ENCODE measurements around the gene PDE6C.

Gene PDE6C

DNA sequence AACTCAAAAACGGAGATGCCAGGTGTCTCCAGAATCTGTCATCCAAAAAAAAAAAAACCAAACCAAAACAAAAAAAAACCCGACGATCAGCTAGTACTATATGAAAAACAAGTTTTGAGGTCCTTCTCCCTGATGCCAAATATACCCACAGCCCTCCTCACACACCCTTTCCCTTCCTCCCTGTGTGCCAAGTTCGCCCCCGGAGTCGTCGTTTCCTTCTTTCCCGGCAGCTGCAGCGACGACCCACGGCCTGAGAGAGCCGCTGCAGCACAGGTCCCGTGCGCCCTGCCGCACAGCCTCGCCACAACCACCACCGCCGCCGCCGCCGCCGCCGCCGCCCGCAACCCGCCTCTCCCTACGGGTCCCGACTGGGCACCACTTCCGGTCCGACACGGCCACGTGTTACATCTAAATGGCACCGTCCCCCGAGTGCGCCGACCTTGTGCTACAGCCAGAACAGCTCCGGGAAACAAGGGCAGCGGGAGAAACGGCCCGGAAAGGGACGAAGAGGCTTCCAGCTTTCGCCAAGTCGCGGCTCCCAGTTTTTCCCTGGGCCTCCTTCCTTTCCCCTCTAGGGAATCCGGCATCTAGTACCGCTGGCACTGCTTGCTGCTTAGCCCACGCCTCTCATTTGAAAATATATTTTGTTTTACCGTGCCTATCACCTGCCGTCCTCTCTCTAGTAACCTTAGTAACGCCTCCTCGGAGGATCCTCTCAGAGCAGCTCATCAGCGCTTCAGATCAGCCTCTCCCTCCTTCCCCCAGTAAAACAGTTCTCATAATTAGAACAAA lies 90.1 kb downstream of the PDE6C start, which contains the start of gene FRA10AC1:
FRA10AC1 (minus strand) TSS at position 383 of the 792 bp plus-strand sequence. CDS start 2,486 bp downstream, outside the sequence.
- DNase-seq (ENCODE audit: low read depth) = peak; percentile 73

DNA sequence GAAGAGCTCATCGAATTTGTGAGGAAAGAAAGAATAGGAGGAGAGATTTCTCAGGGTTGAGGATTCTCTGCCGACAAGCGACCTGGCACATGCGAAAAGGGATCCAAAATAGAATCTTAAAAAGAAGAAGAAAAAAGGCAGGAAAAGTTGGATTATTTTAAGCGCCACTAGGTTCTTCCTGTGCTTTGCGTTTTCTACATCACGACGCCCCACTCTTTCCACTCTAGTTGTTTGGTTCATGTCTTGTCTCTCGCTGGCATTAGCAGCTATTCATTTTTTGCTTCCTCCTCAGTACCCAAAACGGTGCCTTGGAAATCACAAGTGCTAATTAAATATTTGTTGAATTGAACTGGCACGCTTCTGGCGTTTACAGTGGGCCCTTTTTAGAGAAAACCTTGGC lies 90.7 kb downstream of the PDE6C start:
- DNase-seq (ENCODE audit: low read depth) = no peak

DNA sequence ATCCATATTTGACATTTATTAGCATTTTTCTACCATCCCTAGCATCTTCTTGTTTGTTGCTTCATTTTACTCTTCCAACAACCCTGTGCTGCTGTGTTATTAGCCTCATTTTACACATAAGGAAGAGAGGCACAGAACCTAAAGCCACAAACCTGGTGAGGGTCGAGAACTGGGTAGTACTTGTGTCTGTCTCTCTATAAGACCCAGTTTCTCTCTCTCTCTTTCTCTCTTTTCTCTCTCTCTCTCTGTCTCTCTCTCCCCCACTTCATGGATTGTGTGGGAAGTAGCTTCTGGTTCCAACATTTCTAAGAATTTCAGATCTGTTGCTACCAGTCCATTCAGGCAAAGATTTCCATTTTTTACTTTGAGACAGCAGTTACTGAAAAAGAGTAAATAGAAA lies 91.5 kb downstream of the PDE6C start:
- no peak for DNase-seq (ENCODE audit: low read depth)

DNA sequence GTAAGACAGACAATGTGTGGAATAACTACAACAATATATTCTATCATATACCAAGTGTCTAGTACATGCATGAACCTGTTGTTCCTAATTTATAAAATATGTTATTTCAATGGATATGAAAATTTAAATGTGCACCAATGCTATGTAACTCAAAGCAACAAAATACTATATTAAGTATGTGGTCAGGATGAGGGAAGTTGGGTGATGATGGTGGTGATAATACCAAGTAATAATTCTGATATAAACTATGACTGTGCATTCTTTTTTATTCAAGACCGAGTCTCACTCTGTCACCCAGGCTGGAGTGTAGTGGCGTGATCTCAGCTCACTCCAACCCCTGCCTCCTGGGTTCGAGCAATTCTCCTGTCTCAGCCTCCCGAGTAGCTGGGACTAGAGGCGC lies 92.1 kb downstream of the PDE6C start:
- no peak for DNase-seq (ENCODE audit: low read depth)

DNA sequence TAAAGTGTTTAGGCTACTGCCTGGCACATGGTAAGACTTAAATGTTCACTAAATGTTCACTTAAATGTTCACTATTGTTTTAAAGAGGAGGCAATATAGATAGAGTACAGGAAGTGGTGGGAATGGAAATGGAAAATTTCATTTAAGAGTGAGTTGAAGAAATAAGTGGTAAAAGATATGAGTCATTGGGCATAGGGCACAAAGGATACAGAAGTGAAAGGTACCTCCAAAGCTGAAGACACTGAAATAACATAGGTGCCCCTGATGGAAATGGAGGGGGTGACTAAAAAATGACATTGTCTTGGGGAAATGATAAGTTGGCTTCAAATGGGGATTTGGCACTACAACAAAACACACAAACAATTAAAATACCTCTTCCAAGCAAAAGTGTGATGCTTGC lies 95.3 kb downstream of the PDE6C start:
- no peak for DNase-seq (ENCODE audit: low read depth)

DNA sequence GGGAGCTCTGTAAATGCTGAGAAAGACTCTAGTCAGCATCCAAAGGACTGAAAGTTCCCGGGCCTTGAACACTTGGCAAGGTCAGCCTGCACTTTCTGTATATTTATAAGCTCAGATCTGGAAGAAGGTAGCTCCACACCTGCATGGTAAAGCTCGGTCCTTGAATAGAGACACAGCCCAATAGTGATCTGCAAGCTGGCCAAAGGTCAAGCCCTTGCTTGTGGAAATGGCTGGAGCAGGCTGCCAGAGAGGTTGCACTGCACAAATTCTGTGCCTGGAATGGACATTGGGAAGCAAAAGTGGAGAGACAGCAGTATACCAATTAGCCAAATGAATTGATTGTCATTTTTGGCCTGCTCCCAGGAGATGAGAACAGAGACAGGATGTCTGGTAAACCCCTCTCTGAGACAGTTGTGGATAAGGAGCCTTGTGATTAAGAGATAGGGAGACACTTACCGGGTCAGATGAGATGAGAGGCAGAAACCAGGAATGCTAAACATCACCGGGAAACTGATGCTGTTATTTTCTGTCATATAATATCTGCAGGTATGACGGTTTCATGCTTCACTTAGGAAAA lies 98.1 kb downstream of the PDE6C start:
- DNase-seq (ENCODE audit: low read depth) = no peak

DNA sequence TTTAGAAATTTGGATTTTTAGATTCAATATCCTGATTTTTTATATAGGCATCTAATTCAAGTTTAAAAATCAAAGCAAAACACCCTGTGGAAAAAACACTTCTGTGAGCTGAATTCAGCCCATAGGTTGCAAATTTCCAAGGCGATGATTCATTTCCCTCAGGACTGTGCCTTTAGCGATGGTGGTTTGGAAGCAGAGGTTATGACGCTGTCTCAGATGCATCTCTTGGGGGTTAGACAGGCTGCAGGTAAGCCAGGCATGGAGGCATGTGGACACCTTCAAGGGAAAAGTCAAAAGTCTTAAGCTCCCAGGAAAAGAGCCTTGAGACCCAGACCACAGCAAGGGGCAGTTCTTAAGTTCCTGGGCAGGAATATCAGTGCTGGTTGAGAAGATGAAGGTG lies 99.6 kb downstream of the PDE6C start:
- DNase-seq (ENCODE audit: low read depth) = no peak

DNA sequence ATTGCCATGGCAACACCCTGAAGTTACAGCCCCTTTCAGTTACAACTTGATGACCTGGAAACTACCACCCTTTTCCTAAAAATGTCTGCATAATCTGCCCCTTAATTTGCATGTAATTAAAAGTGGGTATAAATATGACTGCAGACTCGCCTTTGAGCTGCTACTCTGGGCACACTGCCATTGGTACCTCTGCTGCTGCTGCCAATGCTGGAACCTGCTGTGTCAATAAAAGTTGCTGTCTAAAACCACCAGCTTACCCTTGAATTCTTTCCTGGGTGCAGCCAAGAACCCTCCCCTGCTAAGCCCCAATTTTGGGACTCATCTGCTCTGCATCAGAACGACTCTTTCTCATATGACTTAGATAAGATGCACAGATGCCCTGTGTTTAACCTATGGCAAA lies 100.3 kb downstream of the PDE6C start:
- DNase-seq (ENCODE audit: low read depth) = no peak

DNA sequence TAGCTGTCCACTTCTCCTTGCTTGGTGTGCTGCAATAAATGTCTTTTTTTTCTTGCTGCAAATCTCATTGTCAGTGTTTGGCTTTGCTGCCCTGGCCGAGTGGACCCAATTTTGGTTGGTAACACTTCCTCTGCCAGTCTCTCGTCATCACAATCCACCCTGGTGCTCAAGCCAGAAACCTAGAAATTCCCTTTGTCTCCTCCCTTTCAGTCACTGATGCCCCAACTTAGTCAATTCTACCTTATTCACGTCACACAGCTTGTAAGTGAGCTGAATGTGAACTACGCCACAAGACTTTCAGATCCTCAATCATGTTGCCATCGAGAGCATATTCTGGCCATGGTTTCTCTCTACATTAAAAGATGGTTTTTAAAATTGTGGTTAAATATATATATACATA lies 103.0 kb downstream of the PDE6C start:
- DNase-seq (ENCODE audit: low read depth) = no peak

Data from T-helper 22 cell (primary cell).